Measurements from ENCODE around the gene ALDH2.

Gene ALDH2

DNA sequence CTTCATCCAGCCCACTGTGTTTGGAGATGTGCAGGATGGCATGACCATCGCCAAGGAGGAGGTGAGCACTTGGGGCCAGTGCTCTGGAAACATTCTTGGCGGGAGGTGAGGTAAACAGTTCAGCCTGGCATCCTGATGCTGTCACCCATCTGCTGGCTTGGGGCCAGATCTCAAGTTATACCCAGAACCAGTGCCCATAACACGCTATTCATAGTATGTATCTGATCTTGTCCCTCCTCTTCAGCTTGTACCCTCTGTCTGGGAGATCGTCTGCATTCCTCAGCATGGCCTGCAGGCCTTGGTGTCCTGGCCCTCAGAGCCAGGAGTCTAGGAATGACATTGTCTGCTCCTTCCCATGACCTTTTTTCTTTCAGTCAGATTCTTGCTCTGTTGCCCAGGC, 31.4 kb downstream of the ALDH2 start:
- H3K4me3 ChIP-seq (replicated peaks in 1 of 2; ENCODE audit: low read depth in 2 of 2, low read length in 2 of 2), result no peak overlapping the region
- TF ChIP-seq CTCF (IDR thresholded peaks at IDR 0.05; ENCODE audit: low read depth, low read length), result no peak
- no peak for DNase-seq (ENCODE audit: low read depth in 2 of 2)

DNA sequence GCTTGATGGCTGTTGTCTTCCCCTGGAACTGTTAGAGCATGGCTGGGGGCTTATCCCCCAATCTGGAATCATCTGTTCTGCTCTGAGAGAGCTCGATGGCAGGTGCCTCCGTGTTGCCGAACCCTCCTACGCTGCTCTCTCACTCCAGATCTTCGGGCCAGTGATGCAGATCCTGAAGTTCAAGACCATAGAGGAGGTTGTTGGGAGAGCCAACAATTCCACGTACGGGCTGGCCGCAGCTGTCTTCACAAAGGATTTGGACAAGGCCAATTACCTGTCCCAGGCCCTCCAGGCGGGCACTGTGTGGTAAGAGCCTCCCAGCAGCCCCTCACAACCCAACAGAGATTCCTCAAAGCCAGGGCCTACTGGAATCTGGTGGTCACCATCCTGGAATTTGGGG, 33.0 kb downstream of the ALDH2 start:
- no peak for DNase-seq (ENCODE audit: low read depth in 2 of 2)
- no peak for TF ChIP-seq CTCF (IDR thresholded peaks at IDR 0.05; ENCODE audit: low read depth, low read length)
- H3K4me3 ChIP-seq (replicated peaks in 1 of 2; ENCODE audit: low read depth in 2 of 2, low read length in 2 of 2), result no peak overlapping the region

DNA sequence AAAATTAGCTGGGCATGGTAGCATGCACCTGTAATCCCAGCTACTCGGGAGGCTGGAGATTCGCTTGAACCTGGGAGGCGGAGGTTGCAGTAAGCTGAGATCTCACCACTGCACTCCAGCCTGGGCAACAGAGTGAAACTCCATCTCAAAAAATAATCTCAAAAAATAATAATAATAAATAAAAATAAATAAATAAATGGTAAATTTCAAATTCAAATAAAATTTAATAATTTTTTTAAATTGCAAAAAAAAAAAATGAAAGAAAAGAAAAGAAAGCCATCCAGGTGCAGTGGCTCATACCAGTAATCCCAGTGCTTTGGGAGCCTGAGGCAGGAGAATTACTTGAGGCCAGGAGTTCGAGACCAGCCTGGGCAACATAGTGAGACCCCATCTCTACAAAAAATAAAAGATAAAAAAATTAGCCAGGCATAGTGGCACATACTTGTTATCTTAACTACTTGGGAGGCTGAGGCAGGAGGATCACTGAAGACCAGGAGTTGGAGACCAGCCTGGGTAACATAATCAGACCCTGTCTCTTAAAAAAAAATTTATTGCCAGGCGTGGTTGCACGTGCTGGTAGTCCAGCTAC, 36.4 kb downstream of the ALDH2 start:
- no peak for TF ChIP-seq CTCF (IDR thresholded peaks at IDR 0.05; ENCODE audit: low read depth, low read length)
- no peak overlapping the region for H3K4me3 ChIP-seq (replicated peaks in 1 of 2; ENCODE audit: low read depth in 2 of 2, low read length in 2 of 2)
- DNase-seq (ENCODE audit: low read depth in 2 of 2), result no peak

- no peak for TF ChIP-seq CTCF (IDR thresholded peaks at IDR 0.05; ENCODE audit: low read depth, low read length)
- no peak for DNase-seq (ENCODE audit: low read depth in 2 of 2)
- no peak overlapping the region for H3K4me3 ChIP-seq (replicated peaks in 1 of 2; ENCODE audit: low read depth in 2 of 2, low read length in 2 of 2)
These were observed 37.1 kb downstream of the ALDH2 start for GRCh38 chr12:111803851-111804250.

DNA sequence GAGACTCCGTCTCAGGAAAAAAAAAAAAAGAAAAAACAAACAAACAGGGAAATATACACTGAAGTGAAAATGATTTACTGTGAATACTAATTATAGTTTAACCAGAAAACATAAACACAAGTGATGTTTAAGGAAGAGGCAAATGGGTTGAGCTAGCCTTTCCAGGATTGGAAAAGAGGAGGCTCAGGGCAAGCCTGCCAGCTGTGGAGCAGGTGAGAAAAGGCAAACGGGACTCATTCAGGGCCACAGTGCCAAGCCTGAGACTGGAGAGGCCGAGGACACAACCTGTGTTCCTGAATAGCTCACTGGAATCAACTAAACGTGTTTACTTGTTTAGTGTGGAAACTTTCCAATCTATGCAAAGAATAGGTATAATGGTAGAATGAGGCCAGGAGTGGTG, 39.6 kb downstream of the ALDH2 start:
- no peak for TF ChIP-seq CTCF (IDR thresholded peaks at IDR 0.05; ENCODE audit: low read depth, low read length)
- no peak for DNase-seq (ENCODE audit: low read depth in 2 of 2)

GRCh38 chr12:111807232-111807631, 40.5 kb downstream of the ALDH2 start:
- TF ChIP-seq CTCF (IDR thresholded peaks at IDR 0.05; ENCODE audit: low read depth, low read length), result no peak
- H3K4me3 ChIP-seq (replicated peaks in 1 of 2; ENCODE audit: low read depth in 2 of 2, low read length in 2 of 2), result no peak overlapping the region
- DNase-seq (ENCODE audit: low read depth in 2 of 2), result no peak

More for the DNA sequence above, 39.6 kb downstream of the ALDH2 start:
- H3K4me3 ChIP-seq (replicated peaks in 1 of 2; ENCODE audit: low read depth in 2 of 2, low read length in 2 of 2), result no peak overlapping the region

All from cardiac fibroblast (primary cell).